ENCODE data around the gene GRAMD4.

The GRAMD4 gene

GRCh38 chr22:46684706-46685105, 64.5 kb downstream of the GRAMD4 start:
- no peak overlapping the region for H3K9ac ChIP-seq (ENCODE audit: low read length)
- no peak overlapping the region for H3K4me2 ChIP-seq (ENCODE audit: low read depth, low read length)
- H3K79me2 ChIP-seq (ENCODE audit: low read length), result no peaks in the 10 kb centered on the region
- no peaks in the 10 kb centered on the region for H3K27me3 ChIP-seq (replicated peaks; ENCODE audit: insufficient read depth, low read length)
- no peaks in the 10 kb centered on the region for H3K4me1 ChIP-seq (ENCODE audit: low read length)
- no peak for DNase-seq
- H3K9me3 ChIP-seq (replicated peaks; ENCODE audit: insufficient read depth, low read length), result no peaks in the 10 kb centered on the region
- peaks cover 11% of the 10 kb centered on the region; the same call in 1 of the 2 replicates for H3K36me3 ChIP-seq (replicated peaks; ENCODE audit: insufficient read depth, low read length)
- no peaks in the 10 kb centered on the region for H3K9me2 ChIP-seq (replicated peaks; ENCODE audit: insufficient read depth, low read length)
- H3K27ac ChIP-seq (ENCODE audit: low read length), result no peak overlapping the region
- no peaks in the 10 kb centered on the region for H4K20me1 ChIP-seq (ENCODE audit: insufficient read depth, low read length)
- 0 out of 2 replicates have a peak, but pooled peaks cover 6% of the 10 kb centered on the region for H3F3A ChIP-seq (ENCODE audit: insufficient read depth, low read length)
- no peak for TF ChIP-seq EZH2 (optimal IDR thresholded peaks at IDR 0.05; ENCODE audit: low read depth, low read length)
- no peak for TF ChIP-seq CTCF (IDR thresholded peaks at IDR 0.05; ENCODE audit: low read length)
- TF ChIP-seq EZH2phosphoT487 (IDR thresholded peaks at IDR 0.05; ENCODE audit: low read length), result no peak
- H3K4me3 ChIP-seq (ENCODE audit: low read length), result no peak overlapping the region
- H2AFZ ChIP-seq (ENCODE audit: low read length), result no peak overlapping the region

- H3K27ac ChIP-seq (ENCODE audit: low read length), result no peak overlapping the region
- peaks cover 19% of the 10 kb centered on the region; the same call in 1 of the 2 replicates for H3K36me3 ChIP-seq (replicated peaks; ENCODE audit: insufficient read depth, low read length)
- H3K9me2 ChIP-seq (replicated peaks; ENCODE audit: insufficient read depth, low read length), result no peaks in the 10 kb centered on the region
- no peaks in the 10 kb centered on the region for H3K79me2 ChIP-seq (ENCODE audit: low read length)
- H3F3A ChIP-seq (ENCODE audit: insufficient read depth, low read length), result 0 out of 2 replicates have a peak, but pooled peaks cover 6% of the 10 kb centered on the region
- no peaks in the 10 kb centered on the region for H3K27me3 ChIP-seq (replicated peaks; ENCODE audit: insufficient read depth, low read length)
- DNase-seq, result no peak
- no peak overlapping the region for H3K4me3 ChIP-seq (ENCODE audit: low read length)
- no peak overlapping the region for H3K9ac ChIP-seq (ENCODE audit: low read length)
- TF ChIP-seq CTCF (IDR thresholded peaks at IDR 0.05; ENCODE audit: low read length) (no peak), EZH2 (optimal IDR thresholded peaks at IDR 0.05; ENCODE audit: low read depth, low read length) (no peak), EZH2phosphoT487 (IDR thresholded peaks at IDR 0.05; ENCODE audit: low read length) (no peak)
- no peaks in the 10 kb centered on the region for H4K20me1 ChIP-seq (ENCODE audit: insufficient read depth, low read length)
- no peak overlapping the region for H3K4me2 ChIP-seq (ENCODE audit: low read depth, low read length)
- no peak overlapping the region for H2AFZ ChIP-seq (ENCODE audit: low read length)
- no peaks in the 10 kb centered on the region for H3K4me1 ChIP-seq (ENCODE audit: low read length)
- H3K9me3 ChIP-seq (replicated peaks; ENCODE audit: insufficient read depth, low read length), result no peaks in the 10 kb centered on the region
Measured at GRCh38 chr22:46686221-46687047, 66.2 kb downstream of the GRAMD4 start.

GRCh38 chr22:46687048-46687444, 66.9 kb downstream of the GRAMD4 start:
- no peaks in the 10 kb centered on the region for H3K9me3 ChIP-seq (replicated peaks; ENCODE audit: insufficient read depth, low read length)
- no peak for DNase-seq
- H3K9me2 ChIP-seq (replicated peaks; ENCODE audit: insufficient read depth, low read length), result no peaks in the 10 kb centered on the region
- H2AFZ ChIP-seq (ENCODE audit: low read length), result no peak overlapping the region
- peaks cover 19% of the 10 kb centered on the region; the same call in 1 of the 2 replicates for H3K36me3 ChIP-seq (replicated peaks; ENCODE audit: insufficient read depth, low read length)
- no peak overlapping the region for H3K9ac ChIP-seq (ENCODE audit: low read length)
- no peak overlapping the region for H3K4me2 ChIP-seq (ENCODE audit: low read depth, low read length)
- no peaks in the 10 kb centered on the region for H3K4me1 ChIP-seq (ENCODE audit: low read length)
- H3K79me2 ChIP-seq (ENCODE audit: low read length), result no peaks in the 10 kb centered on the region
- H3F3A ChIP-seq (ENCODE audit: insufficient read depth, low read length), result 0 out of 2 replicates have a peak, but pooled peaks cover 6% of the 10 kb centered on the region
- TF ChIP-seq EZH2 (optimal IDR thresholded peaks at IDR 0.05; ENCODE audit: low read depth, low read length), result no peak
- no peak for TF ChIP-seq CTCF (IDR thresholded peaks at IDR 0.05; ENCODE audit: low read length)
- TF ChIP-seq EZH2phosphoT487 (IDR thresholded peaks at IDR 0.05; ENCODE audit: low read length), result no peak
- no peaks in the 10 kb centered on the region for H4K20me1 ChIP-seq (ENCODE audit: insufficient read depth, low read length)
- no peaks in the 10 kb centered on the region for H3K27me3 ChIP-seq (replicated peaks; ENCODE audit: insufficient read depth, low read length)
- no peak overlapping the region for H3K4me3 ChIP-seq (ENCODE audit: low read length)
- H3K27ac ChIP-seq (ENCODE audit: low read length), result no peak overlapping the region

Data from MM.1S (cell line).